HL-60 (cell line): ENCODE results near the gene PTPRD.

Source experiments
- DNase-seq, 2 experiments: peaks; one replicate each; pipeline ENCODE4 v3.0.0-alpha.2; 2010 to 2020; ENCODE audit warnings: low read depth in 1 of 2, low spot score in 1 of 2
- H3K27ac ChIP-seq: fragments of 250-450 bp; sonication (Bioruptor Pico); replicated peaks from 2 replicates; pipeline ENCODE4 v1.5.1; 2020; ENCODE audit warnings: mild to moderate bottlenecking, moderate library complexity
- H3K27me3 ChIP-seq: fragments of 250-450 bp; sonication (Bioruptor Pico); 2 replicates; pipeline ENCODE4 v1.5.1; 2021; ENCODE audit warnings: mild to moderate bottlenecking, moderate library complexity; ENCODE audit not compliant: insufficient read depth, poor library complexity, severe bottlenecking
- H3K4me3 ChIP-seq: replicated peaks from 2 replicates; pipeline ENCODE4 v1.5.1; 2011; ENCODE audit warnings: mild to moderate bottlenecking, control low read depth, low read length; ENCODE audit not compliant: insufficient read depth
- CTCF ChIP-seq: IDR thresholded peaks from one replicate; pipeline ENCODE4 v1.5.1; 2011; ENCODE audit warnings: low read length, control low read depth, inconsistent platforms; ENCODE audit not compliant: insufficient read depth
- GABPA ChIP-seq: IDR thresholded peaks from 2 replicates; pipeline ENCODE4 v1.6.1; 2012; ENCODE audit warnings: low read depth
- POLR2AphosphoS5 ChIP-seq: IDR thresholded peaks from 2 replicates; pipeline ENCODE4 v1.6.1; 2012; ENCODE audit warnings: low read depth
- REST ChIP-seq: IDR thresholded peaks from 2 replicates; pipeline ENCODE4 v1.6.1; 2012; ENCODE audit warnings: low read depth; ENCODE audit not compliant: insufficient replicate concordance
- SPI1 ChIP-seq: IDR thresholded peaks from 2 replicates; pipeline ENCODE4 v1.6.1; 2012; ENCODE audit warnings: low read depth, mild to moderate bottlenecking, borderline replicate concordance

PTPRD gene

GRCh38 chr9:8332331-8332650 is 2280.5 kb downstream of the PTPRD start:
- no peak for TF ChIP-seq REST
- no peak overlapping the region for H3K27ac ChIP-seq
- DNase-seq = no peak
- H3K4me3 ChIP-seq = no peak overlapping the region
- no peaks in the 10 kb centered on the region for H3K27me3 ChIP-seq

GRCh38 chr9:8331507-8332330 is 2281.1 kb downstream of the PTPRD start:
- Histone ChIP-seq H3K27me3 (no peaks in the 10 kb centered on the region), H3K4me3 (no peak overlapping the region), H3K27ac (no peak overlapping the region)
- DNase-seq = no peak
- TF ChIP-seq SPI1 (no peak), GABPA (no peak), POLR2AphosphoS5 (no peak), REST (no peak), CTCF (no peak)

- Histone ChIP-seq H3K27ac (no peak overlapping the region), H3K27me3 (no peaks in the 10 kb centered on the region), H3K4me3 (no peak overlapping the region)
- no peak for DNase-seq
- TF ChIP-seq CTCF = no peak
- no peak for TF ChIP-seq POLR2AphosphoS5
- TF ChIP-seq SPI1 = no peak
- TF ChIP-seq REST = no peak
- no peak for TF ChIP-seq GABPA
Observed at GRCh38 chr9:8329561-8330283, 2283.1 kb downstream of the PTPRD start.
